Activated gamma-delta T cell treated with Interleukin-2 at 50 U/mL for 16 hours (primary cell): ENCODE results near the gene HSPA2.
"Not testable (repeated sequence)": the region's sequence is repeated elsewhere in the genome, so short reads cannot be mapped to it uniquely, and the experiment has no call there.

Experiments
- DNase-seq: peaks from one replicate; pipeline ENCODE4 v3.0.0-alpha.2; 2020

Gene HSPA2

GRCh38 chr14:64566651-64567122, 26.1 kb downstream of the HSPA2 start:
- no peak for DNase-seq

- DNase-seq, result no peak
Observed at GRCh38 chr14:64569138-64569631, 28.6 kb downstream of the HSPA2 start.

GRCh38 chr14:64569646-64570045, 29.1 kb downstream of the HSPA2 start:
- DNase-seq, result not testable (repeated sequence)

- DNase-seq, result no peak
Observed at GRCh38 chr14:64572386-64573104, 32.0 kb downstream of the HSPA2 start.

- DNase-seq, result no peak
Observed at GRCh38 chr14:64573109-64573508, 32.6 kb downstream of the HSPA2 start.

DNA sequence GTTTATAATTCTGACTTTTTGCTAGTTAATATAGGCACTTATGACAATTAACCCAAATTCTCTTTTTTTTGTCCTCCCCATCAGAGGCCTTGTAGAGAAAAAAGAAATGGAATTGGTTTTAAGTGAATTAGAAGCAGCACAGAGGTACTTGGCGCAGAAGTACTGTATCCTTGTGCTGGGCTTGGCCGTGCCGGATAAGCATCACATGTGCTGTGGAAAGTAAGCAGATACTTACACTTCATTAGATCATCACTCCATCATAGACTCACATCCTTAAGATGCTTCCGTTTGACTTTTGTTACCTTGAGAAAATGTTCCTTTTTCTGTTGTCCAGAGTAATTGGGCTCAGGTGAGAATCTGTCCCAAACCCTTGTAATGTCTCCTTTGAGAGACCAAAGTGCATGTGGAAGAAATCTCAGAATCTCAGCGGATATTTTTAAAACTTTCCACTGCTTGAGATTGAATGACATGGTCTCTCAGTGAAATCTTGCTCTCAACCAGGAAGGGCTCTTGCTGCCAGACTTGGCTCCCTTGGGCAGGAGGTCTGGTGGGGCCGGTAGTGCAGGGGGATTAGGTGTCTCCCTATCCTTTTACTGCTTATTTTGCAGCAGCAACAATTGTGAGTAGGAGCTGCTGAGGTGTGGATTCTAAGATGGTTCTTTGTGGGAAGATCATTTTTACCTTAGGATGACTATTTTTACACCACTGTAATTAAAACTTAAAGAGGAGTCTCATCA, 34.0 kb downstream of the HSPA2 start:
- no peak for DNase-seq

DNA sequence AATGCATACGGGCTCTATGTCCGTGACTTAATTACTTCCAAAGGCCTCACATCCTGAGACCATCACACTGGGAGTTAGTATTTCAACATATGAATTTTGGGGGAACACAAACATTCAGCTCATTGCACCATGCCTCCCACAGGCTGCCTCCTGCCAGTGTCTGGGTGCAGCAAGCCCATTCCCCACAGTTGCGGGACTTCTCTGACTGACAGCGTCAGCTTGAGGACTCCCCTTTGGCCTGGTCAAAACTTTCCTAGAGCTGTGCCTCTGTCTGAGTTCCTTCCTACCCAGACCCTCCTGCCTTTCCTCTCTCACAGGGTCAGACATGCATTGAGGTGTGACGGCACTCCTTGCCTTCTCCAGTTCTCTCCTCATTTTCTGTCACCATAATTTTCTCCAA, 36.7 kb downstream of the HSPA2 start:
- DNase-seq, result no peak

- no peak for DNase-seq
Observed at GRCh38 chr14:64580467-64580866, 39.9 kb downstream of the HSPA2 start.

DNA sequence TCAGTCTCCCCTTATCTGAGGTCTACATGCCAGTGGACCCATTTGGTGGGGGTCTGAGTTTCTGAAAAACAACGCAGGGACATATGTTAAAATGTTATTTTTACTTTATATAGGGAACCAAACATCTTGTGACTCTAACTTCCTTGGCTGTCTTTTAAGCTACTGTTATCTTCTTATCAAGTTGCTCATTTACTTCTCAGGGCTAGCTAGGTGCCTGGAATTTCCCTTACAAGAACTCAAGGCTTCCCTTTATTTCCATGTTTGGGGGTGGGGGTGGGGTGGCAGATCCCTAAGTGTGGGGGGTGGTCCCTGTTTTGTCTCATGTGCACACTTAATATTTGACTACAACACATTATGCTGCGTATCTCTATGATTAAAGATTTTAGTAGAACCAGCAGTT, 40.8 kb downstream of the HSPA2 start:
- DNase-seq, result no peak

GRCh38 chr14:64581817-64582216, 41.3 kb downstream of the HSPA2 start:
- DNase-seq, result no peak

- no peak for DNase-seq
Observed at GRCh38 chr14:64584190-64584589, 43.6 kb downstream of the HSPA2 start.

DNA sequence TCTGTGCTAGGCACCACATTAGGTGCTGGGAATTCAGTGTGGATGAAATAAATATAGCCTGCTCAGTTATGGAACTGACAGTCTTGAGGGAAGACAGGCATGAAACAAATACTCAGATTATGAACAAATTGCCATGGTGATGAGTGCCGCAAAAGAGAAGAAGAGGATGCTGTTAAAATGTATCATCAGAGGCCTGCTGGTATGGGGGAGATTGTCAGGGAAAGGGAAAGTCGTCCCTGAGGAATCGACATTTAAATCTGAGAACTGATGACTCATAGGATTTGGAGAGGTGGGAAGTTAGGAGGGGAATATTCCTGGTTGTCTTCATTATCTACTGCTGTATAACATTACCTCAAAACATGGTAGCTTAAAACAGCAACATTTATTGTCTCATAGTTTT, 51.3 kb downstream of the HSPA2 start:
- no peak for DNase-seq
